Measurements from ENCODE around the gene DLL4. TPM values are rescaled to one million over a fixed set of nuclear protein-coding genes. Genes with fewer than 3 reads are reported as not detected.

Gene DLL4
- total RNA-seq, 4 donors from 2014 or later = 1.9 to 9.7 (median 6.4) TPM

GRCh38 chr15:40901053-40901443 lies 28.1 kb upstream of the DLL4 start:
- 73 to 92% methylated on average over 2 to 5 of the region's 5 CpGs for whole genome bisulfite sequencing, 2 donors (ENCODE audit: low coverage in 1 of 2)
- TF ChIP-seq CTCF (IDR thresholded peaks at IDR 0.05) = no peak
- no peak for TF ChIP-seq POLR2A (IDR thresholded peaks at IDR 0.05)
- TF ChIP-seq POLR2AphosphoS5 (IDR thresholded peaks at IDR 0.05) = no peak
- no peak for TF ChIP-seq EP300 (IDR thresholded peaks at IDR 0.05)
- Histone ChIP-seq H3K27ac (no peak overlapping the region), H3K9me3 (no peaks in the 10 kb centered on the region), H3K27me3 (no peaks in the 10 kb centered on the region), H3K4me1 (peaks cover 0 to 73% (median 10%) of the 10 kb centered on the region in 3 donors), H3K4me3 (no peak overlapping the region), H3K36me3 (peaks cover 0 to 75% of the 10 kb centered on the region in 2 donors)
- ATAC-seq = no peak

GRCh38 chr15:40902605-40903561 lies 26.3 kb upstream of the DLL4 start:
- no peak for ATAC-seq
- no peaks in the 10 kb centered on the region for H3K9me3 ChIP-seq
- TF ChIP-seq POLR2AphosphoS5 (IDR thresholded peaks at IDR 0.05) (no peak), CTCF (IDR thresholded peaks at IDR 0.05) (no peak), POLR2A (IDR thresholded peaks at IDR 0.05) (no peak), EP300 (IDR thresholded peaks at IDR 0.05) (no peak)
- peak overlapping the region in 2 of 4 donors; percentile 12 to 91 for H3K27ac ChIP-seq
- 78 to 92% methylated on average over 5 to 6 of the region's 33 CpGs for WGBS, 2 donors (ENCODE audit: low coverage in 1 of 2)
- no peak overlapping the region for H3K4me3 ChIP-seq
- H3K27me3 ChIP-seq = no peaks in the 10 kb centered on the region
- H3K4me1 ChIP-seq = peaks cover 0 to 80% (median 21%) of the 10 kb centered on the region in 3 donors
- peaks cover 0 to 59% of the 10 kb centered on the region in 2 donors for H3K36me3 ChIP-seq

- no peak for ATAC-seq
- H3K27ac ChIP-seq = peak overlapping the region in 3 of 4 donors; percentile 12 to 91 (median 18)
- peaks cover 0 to 81% (median 21%) of the 10 kb centered on the region in 3 donors for H3K4me1 ChIP-seq
- no peak overlapping the region for H3K4me3 ChIP-seq
- TF ChIP-seq POLR2AphosphoS5 (IDR thresholded peaks at IDR 0.05) (no peak), EP300 (IDR thresholded peaks at IDR 0.05) (no peak), CTCF (IDR thresholded peaks at IDR 0.05) (no peak), POLR2A (IDR thresholded peaks at IDR 0.05) (no peak)
- no peaks in the 10 kb centered on the region for H3K9me3 ChIP-seq
- WGBS, 2 donors (ENCODE audit: low coverage in 1 of 2) = 54 to 58% methylated on average over 3 to 7 of the region's 7 CpGs
- H3K27me3 ChIP-seq = no peaks in the 10 kb centered on the region
- H3K36me3 ChIP-seq = peaks cover 0 to 41% of the 10 kb centered on the region in 2 donors
Observed at GRCh38 chr15:40904552-40905201, 24.5 kb upstream of the DLL4 start.

GRCh38 chr15:40906091-40906990 lies 22.8 kb upstream of the DLL4 start:
- Histone ChIP-seq H3K27me3 (no peaks in the 10 kb centered on the region), H3K36me3 (peaks cover 0 to 24% of the 10 kb centered on the region in 2 donors), H3K4me1 (peaks cover 0 to 65% (median 21%) of the 10 kb centered on the region in 3 donors), H3K4me3 (peak overlapping the region; percentile 18 to 52), H3K27ac (peak overlapping the region; percentile 8 to 91 (median 86)), H3K9me3 (no peaks in the 10 kb centered on the region)
- TF ChIP-seq POLR2AphosphoS5 (IDR thresholded peaks at IDR 0.05) (peak; percentile 80), POLR2A (IDR thresholded peaks at IDR 0.05) (no peak), CTCF (IDR thresholded peaks at IDR 0.05) (peak in 3 of 4 experiments; percentile 61 to 90 (median 70))
- WGBS, 2 donors (ENCODE audit: low coverage in 1 of 2) = 0% methylated on average over 4 to 5 of the region's 36 CpGs
- peak; percentile 86 for ATAC-seq
